Mesenchymal stem cell (in vitro differentiated cells and primary cell): ENCODE data around the gene ANKRD33.

Experiments used
- DNase-seq: peaks from one replicate; pipeline ENCODE4 v3.0.0-alpha.2; 2013
- H2AFZ ChIP-seq: one replicate; pipeline ENCODE4 v1.6.1; 2013; ENCODE audit warnings: low read depth, mild to moderate bottlenecking, control low read depth, inconsistent platforms, low read length, moderate library complexity
- H2AK5ac ChIP-seq: 2 replicates; pipeline ENCODE4 v1.6.1; 2013; ENCODE audit warnings: low read length, moderate library complexity, mild to moderate bottlenecking, inconsistent platforms; ENCODE audit not compliant: severe bottlenecking
- H2BK120ac ChIP-seq: one replicate; pipeline ENCODE4 v1.6.1; 2013; ENCODE audit warnings: low read depth, mild to moderate bottlenecking, inconsistent platforms, low read length, moderate library complexity
- H2BK12ac ChIP-seq, 2 experiments: one replicate each; pipeline ENCODE4 v1.6.1; 2013; ENCODE audit warnings: inconsistent platforms in 2 of 2, low read length in 2 of 2, mild to moderate bottlenecking in 2 of 2, moderate library complexity in 2 of 2, control low read depth in 1 of 2
- H2BK15ac ChIP-seq: one replicate; pipeline ENCODE4 v1.6.1; 2013; ENCODE audit warnings: mild to moderate bottlenecking, low read depth, inconsistent platforms; ENCODE audit not compliant: poor library complexity, severe bottlenecking
- H2BK5ac ChIP-seq: 2 replicates; pipeline ENCODE4 v1.6.1; 2013; ENCODE audit warnings: low read depth, mild to moderate bottlenecking, low read length, control low read depth, inconsistent platforms; ENCODE audit not compliant: poor library complexity, severe bottlenecking
- H3K14ac ChIP-seq, 2 experiments: one replicate each; pipeline ENCODE4 v1.6.1; 2013; ENCODE audit warnings: inconsistent platforms in 2 of 2, low read length in 2 of 2, control low read depth in 1 of 2, mild to moderate bottlenecking in 1 of 2, moderate library complexity in 1 of 2
- H3K18ac ChIP-seq, 2 experiments: one replicate each; pipeline ENCODE4 v1.6.1; 2013; ENCODE audit warnings: inconsistent platforms in 2 of 2, low read length in 2 of 2, control low read depth in 1 of 2, low read depth in 1 of 2, mild to moderate bottlenecking in 1 of 2
- H3K23ac ChIP-seq, 2 experiments: one replicate each; pipeline ENCODE4 v1.6.1; 2013; ENCODE audit warnings: inconsistent platforms in 2 of 2, low read length in 2 of 2, mild to moderate bottlenecking in 2 of 2, moderate library complexity in 2 of 2, control low read depth in 1 of 2
- H3K27ac ChIP-seq: 2 replicates; pipeline ENCODE4 v1.5.1; 2013; ENCODE audit warnings: mild to moderate bottlenecking, moderate library complexity, low read length, control low read depth, inconsistent platforms; ENCODE audit not compliant: poor library complexity, severe bottlenecking
- H3K27me3 ChIP-seq, 2 experiments: 2 replicates each; pipeline versions ENCODE4 v1.6.1 to v1.7.0; 2013; ENCODE audit warnings: low read length in 2 of 2, mild to moderate bottlenecking in 2 of 2, moderate library complexity in 2 of 2, control low read depth in 1 of 2, inconsistent platforms in 1 of 2; ENCODE audit not compliant: control insufficient read depth in 1 of 2, insufficient read depth in 1 of 2
- H3K36me3 ChIP-seq, 2 experiments: 2 replicates each; pipeline versions ENCODE4 v1.6.1 to v1.7.0; 2013; ENCODE audit warnings: low read length in 2 of 2, control low read depth in 1 of 2, inconsistent platforms in 1 of 2, low read depth in 1 of 2, mild to moderate bottlenecking in 1 of 2; ENCODE audit not compliant: insufficient read depth in 2 of 2, control insufficient read depth in 1 of 2
- H3K4ac ChIP-seq, 2 experiments: one replicate each; pipeline ENCODE4 v1.6.1; 2013; ENCODE audit warnings: inconsistent platforms in 2 of 2, low read length in 2 of 2, mild to moderate bottlenecking in 2 of 2, moderate library complexity in 2 of 2, control low read depth in 1 of 2, low read depth in 1 of 2
- H3K4me1 ChIP-seq: 2 replicates; pipeline ENCODE4 v1.6.1; 2013; ENCODE audit warnings: low read depth, low read length, control low read depth; ENCODE audit not compliant: control insufficient read depth, insufficient read depth
- H3K4me2 ChIP-seq: 2 replicates; pipeline ENCODE4 v1.6.1; 2013; ENCODE audit warnings: low read length, mild to moderate bottlenecking, inconsistent platforms; ENCODE audit not compliant: poor library complexity, severe bottlenecking
- H3K4me3 ChIP-seq, 2 experiments: 2 replicates each; pipeline versions ENCODE4 v1.5.1 to v1.7.0; 2013; ENCODE audit warnings: low read length in 2 of 2, mild to moderate bottlenecking in 2 of 2, control low read depth in 1 of 2, low read depth in 1 of 2; ENCODE audit not compliant: insufficient read depth in 1 of 2
- H3K79me1 ChIP-seq: replicated peaks from 2 replicates; pipeline ENCODE4 v1.6.1; 2013; ENCODE audit warnings: mild to moderate bottlenecking, control low read depth, low read length, inconsistent platforms; ENCODE audit not compliant: poor library complexity, severe bottlenecking
- H3K9ac ChIP-seq: 2 replicates; pipeline ENCODE4 v1.7.0; 2013; ENCODE audit warnings: mild to moderate bottlenecking, low read length, moderate library complexity
- H3K9me3 ChIP-seq: 2 replicates; pipeline ENCODE4 v1.7.0; 2013; ENCODE audit warnings: mild to moderate bottlenecking, low read length; ENCODE audit not compliant: control insufficient read depth
- H4K8ac ChIP-seq: one replicate; pipeline ENCODE4 v1.6.1; 2013; ENCODE audit warnings: inconsistent platforms, mild to moderate bottlenecking, low read length, moderate library complexity
- H4K91ac ChIP-seq: one replicate; pipeline ENCODE4 v1.6.1; 2013; ENCODE audit warnings: mild to moderate bottlenecking, low read length, inconsistent platforms
- WGBS: methylation state at CpG from one replicate; pipeline ENCODE4 v1.1.7; 2013; ENCODE audit warnings: mixed read lengths; 5-methylcytosine and 5-hydroxymethylcytosine counted together

Gene ANKRD33

DNA sequence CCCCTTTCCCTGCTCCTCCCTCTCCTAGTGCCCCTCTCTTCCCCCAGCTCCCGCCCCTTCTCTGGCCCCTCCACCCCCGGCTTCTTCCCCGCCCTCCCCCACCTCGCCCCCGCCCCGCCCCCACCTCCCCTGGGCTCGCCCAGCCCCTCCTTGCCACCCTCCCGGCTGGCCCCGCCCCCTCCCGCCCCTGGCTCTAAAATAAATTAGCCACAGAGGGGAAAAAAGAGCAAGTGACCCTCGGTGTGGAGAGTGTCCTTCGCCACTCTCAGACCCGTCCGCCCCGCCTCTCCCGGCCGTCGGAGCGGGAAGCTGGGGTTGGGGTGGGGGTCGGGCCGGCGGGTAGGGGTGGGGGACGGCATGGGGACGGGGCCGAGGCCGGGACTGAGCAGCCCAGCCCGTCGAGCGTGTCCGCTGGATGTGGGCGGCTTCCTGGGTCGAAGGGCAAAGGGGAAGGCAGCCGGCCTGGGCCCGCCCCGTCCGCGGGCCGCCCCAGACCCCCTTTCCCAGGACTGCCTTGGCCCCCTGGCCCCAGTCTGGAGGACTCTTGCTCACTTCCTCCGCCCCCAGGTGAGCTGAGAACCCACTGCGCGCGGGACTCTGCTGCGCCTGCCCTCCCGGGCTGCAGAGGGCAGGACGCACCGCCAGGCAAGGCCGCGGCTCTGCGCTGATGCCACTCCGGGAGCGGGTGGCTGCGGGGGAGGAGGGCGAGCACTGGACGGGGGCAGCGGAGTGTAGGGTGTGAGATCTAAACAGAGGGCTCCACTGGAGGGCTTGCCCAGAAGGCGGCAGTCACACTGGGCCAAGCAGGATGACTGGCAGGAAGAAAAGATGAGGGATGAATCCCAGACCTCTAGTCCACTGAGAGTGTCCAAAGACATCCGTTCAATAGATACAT lies 38.8 kb upstream of the ANKRD33 start:
- WGBS = 12% methylated on average over 35 of the region's 57 CpGs
- H3K4ac ChIP-seq = no peak overlapping the region
- peaks cover 36 to 79% of the 10 kb centered on the region in 2 experiments for H3K27me3 ChIP-seq
- peak overlapping the region in 1 of 2 experiments; percentile 17 for H2BK12ac ChIP-seq
- H4K91ac ChIP-seq = peak overlapping the region; percentile 70
- H3K36me3 ChIP-seq = no peaks in the 10 kb centered on the region
- H3K9ac ChIP-seq = no peak overlapping the region
- no peaks in the 10 kb centered on the region for H3K9me3 ChIP-seq
- H2AFZ ChIP-seq = no peak overlapping the region
- H3K23ac ChIP-seq = no peak overlapping the region
- H3K79me1 ChIP-seq = no peaks in the 10 kb centered on the region
- H3K27ac ChIP-seq = no peak overlapping the region
- H3K4me2 ChIP-seq = peak overlapping the region; percentile 17
- H3K4me1 ChIP-seq = peaks cover 31% of the 10 kb centered on the region
- DNase-seq = peak; percentile 26
- peak overlapping the region in 1 of 2 experiments; percentile 58 for H3K18ac ChIP-seq
- peak overlapping the region; percentile 55 for H2BK15ac ChIP-seq
- peak overlapping the region; percentile 59 for H4K8ac ChIP-seq
- no peak overlapping the region for H2AK5ac ChIP-seq
- H2BK5ac ChIP-seq = no peak overlapping the region
- no peak overlapping the region for H3K14ac ChIP-seq
- H3K4me3 ChIP-seq = no peak overlapping the region
- H2BK120ac ChIP-seq = no peak overlapping the region

DNA sequence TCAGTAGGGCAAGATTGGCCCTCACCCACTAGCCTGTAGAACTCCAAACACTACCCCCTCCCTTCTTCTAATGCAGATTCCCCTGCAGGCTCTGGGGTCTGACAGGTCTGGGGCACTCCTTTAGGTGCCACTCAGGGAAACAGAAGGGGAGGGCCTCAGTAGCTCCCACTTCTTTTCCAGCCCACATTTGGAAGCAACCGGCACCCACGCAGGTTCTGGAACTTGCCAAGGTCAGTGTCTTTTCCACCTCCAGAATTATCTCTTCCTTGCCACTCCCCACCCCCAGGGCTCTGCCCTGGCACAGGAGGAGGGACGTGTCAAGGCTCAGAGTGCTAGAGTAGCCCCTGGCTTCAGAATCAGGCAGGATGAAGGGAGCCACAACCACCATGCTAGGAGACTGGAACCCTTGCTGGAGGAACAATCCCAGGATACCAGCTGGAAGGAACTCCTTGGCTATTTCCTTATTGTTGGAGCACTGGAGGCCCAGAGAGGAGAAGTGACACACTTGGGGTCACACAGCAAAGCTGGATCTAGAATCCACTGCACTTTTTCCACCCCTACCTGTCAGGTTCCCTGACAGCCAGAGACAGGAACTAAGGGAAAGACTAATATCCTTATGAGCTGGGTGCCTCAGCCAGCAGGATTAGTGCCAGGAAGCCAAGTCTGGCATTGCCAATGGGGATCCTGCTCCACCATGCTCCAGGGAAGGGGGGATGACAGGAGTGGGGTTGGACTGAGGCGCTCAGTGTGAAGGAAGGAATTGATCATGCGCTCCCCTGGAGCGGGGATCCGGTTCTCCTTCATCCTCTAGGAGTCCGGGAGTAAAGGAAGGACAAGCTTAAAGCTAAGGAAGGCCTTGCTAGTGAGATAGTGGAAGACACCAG lies 37.6 kb upstream of the ANKRD33 start:
- H2AK5ac ChIP-seq = no peak overlapping the region
- H3K23ac ChIP-seq = no peak overlapping the region
- H4K91ac ChIP-seq = peak overlapping the region; percentile 11
- WGBS = 95% methylated on average over 8 of the region's 8 CpGs
- peaks cover 24 to 67% of the 10 kb centered on the region in 2 experiments for H3K27me3 ChIP-seq
- H3K18ac ChIP-seq = no peak overlapping the region
- no peak for DNase-seq
- H3K4me3 ChIP-seq = no peak overlapping the region
- H3K27ac ChIP-seq = no peak overlapping the region
- H3K4me2 ChIP-seq = no peak overlapping the region
- H2BK5ac ChIP-seq = no peak overlapping the region
- H3K9ac ChIP-seq = no peak overlapping the region
- H4K8ac ChIP-seq = no peak overlapping the region
- H3K14ac ChIP-seq = no peak overlapping the region
- no peak overlapping the region for H2BK120ac ChIP-seq
- no peaks in the 10 kb centered on the region for H3K36me3 ChIP-seq
- peaks cover 31% of the 10 kb centered on the region for H3K4me1 ChIP-seq
- no peaks in the 10 kb centered on the region for H3K9me3 ChIP-seq
- H3K79me1 ChIP-seq = no peaks in the 10 kb centered on the region
- H2AFZ ChIP-seq = no peak overlapping the region
- no peak overlapping the region for H2BK15ac ChIP-seq
- H3K4ac ChIP-seq = no peak overlapping the region
- no peak overlapping the region for H2BK12ac ChIP-seq

DNA sequence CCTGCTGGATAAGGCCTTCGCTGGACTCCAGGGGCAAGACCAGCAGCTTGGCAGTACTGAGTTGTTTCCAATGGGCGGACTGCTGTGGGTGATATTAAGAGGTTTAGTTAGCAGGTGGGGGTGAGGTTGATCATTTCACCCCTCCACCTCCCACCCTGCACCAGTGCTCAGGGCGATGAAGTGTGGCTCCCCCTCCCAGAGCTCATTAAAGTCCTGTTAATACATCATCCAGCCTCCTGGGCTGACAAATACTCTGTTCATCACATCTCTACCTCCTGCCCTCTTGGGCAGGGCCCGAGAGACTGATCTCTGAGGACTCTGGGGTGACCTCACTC lies 37.0 kb upstream of the ANKRD33 start:
- Histone ChIP-seq H3K27ac (no peak overlapping the region), H2BK120ac (no peak overlapping the region), H3K4me1 (peaks cover 34% of the 10 kb centered on the region), H2BK5ac (no peak overlapping the region), H3K36me3 (no peaks in the 10 kb centered on the region), H3K27me3 (peaks cover 18 to 61% of the 10 kb centered on the region in 2 experiments), H3K9ac (no peak overlapping the region), H2BK12ac (no peak overlapping the region), H4K91ac (no peak overlapping the region), H3K4me2 (no peak overlapping the region), H3K23ac (no peak overlapping the region), H3K4ac (no peak overlapping the region), H3K14ac (no peak overlapping the region), H2BK15ac (no peak overlapping the region), H2AFZ (no peak overlapping the region), H3K18ac (no peak overlapping the region), H3K9me3 (no peaks in the 10 kb centered on the region), H2AK5ac (no peak overlapping the region), H3K79me1 (no peaks in the 10 kb centered on the region), H4K8ac (no peak overlapping the region), H3K4me3 (no peak overlapping the region)
- DNase-seq = no peak
- 85% methylated on average over 4 of the region's 4 CpGs for WGBS
